Smooth muscle cell (in vitro differentiated cells): Measurements from ENCODE around the gene ZXDC. TPM values are rescaled to one million over a fixed set of nuclear protein-coding genes. Genes with fewer than 3 reads are reported as not detected.

Source experiments
- DNase-seq: peaks from one replicate; lab custom pipeline; 2025; ENCODE audit not compliant: unreplicated experiment; lab: John Stamatoyannopoulos, UW
- H2AFZ ChIP-seq: fragments of 200-600 bp; sonication (generic); 2 replicates; pipeline ENCODE4 v1.6.0; 2016; ENCODE audit warnings: antibody characterized with exemption, low read depth, mild to moderate bottlenecking
- H3F3A ChIP-seq: fragments of 200-600 bp; sonication (generic); 2 replicates; pipeline ENCODE4 v1.6.0; 2017; ENCODE audit warnings: antibody characterized with exemption, low read depth
- H3K27ac ChIP-seq: fragments of 200-600 bp; sonication (generic); 2 replicates; pipeline ENCODE4 v1.5.1; 2016; ENCODE audit warnings: low read depth, mild to moderate bottlenecking
- H3K27me3 ChIP-seq: fragments of 200-600 bp; sonication (generic); 2 replicates; pipeline ENCODE4 v1.6.1; 2016; ENCODE audit warnings: low read depth, mild to moderate bottlenecking
- H3K36me3 ChIP-seq: fragments of 200-600 bp; sonication (generic); 2 replicates; pipeline ENCODE4 v1.5.1; 2016; ENCODE audit warnings: low read depth
- H3K4me1 ChIP-seq: fragments of 200-600 bp; sonication (generic); 2 replicates; pipeline ENCODE4 v1.5.1; 2016; ENCODE audit warnings: low read depth
- H3K4me2 ChIP-seq: fragments of 200-600 bp; sonication (generic); 2 replicates; pipeline ENCODE4 v1.6.0; 2016; ENCODE audit warnings: mild to moderate bottlenecking
- H3K4me3 ChIP-seq: fragments of 200-600 bp; sonication (generic); 2 replicates; pipeline ENCODE4 v1.5.1; 2016; ENCODE audit warnings: mild to moderate bottlenecking
- H3K79me2 ChIP-seq: fragments of 200-600 bp; sonication (generic); 2 replicates; pipeline ENCODE4 v1.6.0; 2016; ENCODE audit warnings: low read depth, mild to moderate bottlenecking
- H3K9ac ChIP-seq: fragments of 200-600 bp; sonication (generic); 2 replicates; pipeline ENCODE4 v1.6.0; 2016; ENCODE audit warnings: low read depth
- H3K9me3 ChIP-seq: fragments of 200-600 bp; sonication (generic); replicated peaks from 2 replicates; pipeline ENCODE4 v1.5.1; 2016; ENCODE audit warnings: low read depth
- H4K20me1 ChIP-seq: fragments of 200-600 bp; sonication (generic); 2 replicates; pipeline ENCODE4 v1.6.0; 2016; ENCODE audit warnings: low read depth
- WGBS: methylation state at CpG from one replicate; pipeline ENCODE4 v1.1.7; 2016; ENCODE audit warnings: low lambda C conversion rate; 5-methylcytosine and 5-hydroxymethylcytosine counted together
- polyA plus RNA-seq: library from polyadenylated mRNA; unstranded; fragments of >200 nt; fragmentation: Nextera tagmentation; extraction: Ambion mirVana; gene quantifications from 2 replicates; pipeline ENCODE4 v1.2.1, GENCODE V29; 2016
- total RNA-seq: library from RNA; depleted of rRNA; stranded (reverse); fragments of >200 nt; gene quantifications from 2 replicates; pipeline ENCODE4 v1.2.3, GENCODE V29; 2014
- TF ChIP-seq, protein P1 (sequence below): fragments of 200-600 bp; sonication (generic); IDR thresholded peaks from 2 replicates; pipeline ENCODE4 v1.5.1; 2017; ENCODE audit warnings: borderline replicate concordance, mild to moderate bottlenecking, antibody characterized with exemption; ENCODE audit not compliant: insufficient read depth, poor library complexity, severe bottlenecking

ZXDC gene
- total and polyA plus RNA-seq, 2 experiments from 2014 or later = 9.2 to 20.4 TPM

- no peak overlapping the region for H3K4me3 ChIP-seq
- no peaks in the 10 kb centered on the region for H3K36me3 ChIP-seq
- H3K27ac ChIP-seq = no peak overlapping the region
- H3K79me2 ChIP-seq = no peaks in the 10 kb centered on the region
- H3K4me1 ChIP-seq = no peaks in the 10 kb centered on the region
- no peaks in the 10 kb centered on the region for H3K27me3 ChIP-seq
- TF ChIP-seq, protein P1, sequence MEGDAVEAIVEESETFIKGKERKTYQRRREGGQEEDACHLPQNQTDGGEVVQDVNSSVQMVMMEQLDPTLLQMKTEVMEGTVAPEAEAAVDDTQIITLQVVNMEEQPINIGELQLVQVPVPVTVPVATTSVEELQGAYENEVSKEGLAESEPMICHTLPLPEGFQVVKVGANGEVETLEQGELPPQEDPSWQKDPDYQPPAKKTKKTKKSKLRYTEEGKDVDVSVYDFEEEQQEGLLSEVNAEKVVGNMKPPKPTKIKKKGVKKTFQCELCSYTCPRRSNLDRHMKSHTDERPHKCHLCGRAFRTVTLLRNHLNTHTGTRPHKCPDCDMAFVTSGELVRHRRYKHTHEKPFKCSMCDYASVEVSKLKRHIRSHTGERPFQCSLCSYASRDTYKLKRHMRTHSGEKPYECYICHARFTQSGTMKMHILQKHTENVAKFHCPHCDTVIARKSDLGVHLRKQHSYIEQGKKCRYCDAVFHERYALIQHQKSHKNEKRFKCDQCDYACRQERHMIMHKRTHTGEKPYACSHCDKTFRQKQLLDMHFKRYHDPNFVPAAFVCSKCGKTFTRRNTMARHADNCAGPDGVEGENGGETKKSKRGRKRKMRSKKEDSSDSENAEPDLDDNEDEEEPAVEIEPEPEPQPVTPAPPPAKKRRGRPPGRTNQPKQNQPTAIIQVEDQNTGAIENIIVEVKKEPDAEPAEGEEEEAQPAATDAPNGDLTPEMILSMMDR = no peak
- H3F3A ChIP-seq = no peaks in the 10 kb centered on the region
- 96% methylated on average over 17 of the region's 17 CpGs for WGBS
- H4K20me1 ChIP-seq = peaks cover 7% of the 10 kb centered on the region
- DNase-seq = no peak
- no peak overlapping the region for H3K4me2 ChIP-seq
- H3K9me3 ChIP-seq = no peaks in the 10 kb centered on the region
- H2AFZ ChIP-seq = no peak overlapping the region
- no peak overlapping the region for H3K9ac ChIP-seq
These were observed 27.4 kb downstream of the ZXDC start for GRCh38 chr3:126448136-126448892.

DNA sequence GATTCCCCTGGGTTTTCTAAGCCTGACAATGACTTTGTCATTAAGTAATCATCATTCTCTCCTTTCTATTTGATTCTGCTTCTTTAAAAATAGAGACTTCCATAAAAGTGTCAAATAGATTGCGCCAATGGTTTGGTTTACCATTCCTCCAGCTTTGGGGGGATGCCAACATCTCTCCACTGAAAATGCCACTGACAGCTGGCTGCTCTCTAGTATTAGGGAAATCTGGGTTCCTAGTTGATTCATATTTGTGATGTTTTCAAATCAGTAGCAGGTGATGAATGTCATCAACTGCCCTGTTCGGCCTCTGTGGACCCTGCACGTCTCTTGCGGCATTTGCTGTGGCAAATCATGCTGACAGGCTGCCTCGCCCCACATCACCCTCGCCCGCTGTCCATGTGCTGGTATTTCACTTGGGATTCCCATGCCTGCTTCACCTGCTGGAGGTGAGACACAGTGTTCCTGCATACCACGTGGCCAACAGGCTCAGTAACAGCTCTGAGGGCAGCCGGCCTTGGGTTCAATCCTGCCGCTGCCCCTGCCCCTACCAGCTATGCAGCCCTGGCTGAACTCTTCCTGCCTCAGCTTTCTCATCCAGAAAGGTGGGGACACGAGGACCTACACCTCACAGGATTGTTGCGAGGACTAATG, 28.1 kb downstream of the ZXDC start:
- H3K79me2 ChIP-seq = no peaks in the 10 kb centered on the region
- no peak overlapping the region for H3K27ac ChIP-seq
- no peaks in the 10 kb centered on the region for H3K4me1 ChIP-seq
- H3K9ac ChIP-seq = no peak overlapping the region
- H3K9me3 ChIP-seq = no peaks in the 10 kb centered on the region
- no peaks in the 10 kb centered on the region for H3K36me3 ChIP-seq
- no peak overlapping the region for H2AFZ ChIP-seq
- 91% methylated on average over 12 of the region's 12 CpGs for WGBS
- peaks cover 5% of the 10 kb centered on the region for H4K20me1 ChIP-seq
- H3K27me3 ChIP-seq = no peaks in the 10 kb centered on the region
- no peak overlapping the region for H3K4me2 ChIP-seq
- TF ChIP-seq, protein P1 = no peak
- no peaks in the 10 kb centered on the region for H3F3A ChIP-seq
- no peak overlapping the region for H3K4me3 ChIP-seq
- DNase-seq = no peak

GRCh38 chr3:126446791-126447190, 28.9 kb downstream of the ZXDC start:
- no peaks in the 10 kb centered on the region for H3K27me3 ChIP-seq
- no peak overlapping the region for H3K9ac ChIP-seq
- no peak overlapping the region for H3K4me3 ChIP-seq

More at GRCh38 chr3:126446791-126447190, 28.9 kb downstream of the ZXDC start:
- H4K20me1 ChIP-seq = peaks cover 5% of the 10 kb centered on the region
- no peak overlapping the region for H2AFZ ChIP-seq
- no peaks in the 10 kb centered on the region for H3K36me3 ChIP-seq
- TF ChIP-seq, protein P1 = no peak
- no peak overlapping the region for H3K4me2 ChIP-seq
- 78% methylated on average over 2 of the region's 2 CpGs for WGBS
- no peaks in the 10 kb centered on the region for H3K4me1 ChIP-seq
- H3K27ac ChIP-seq = no peak overlapping the region
- DNase-seq = no peak
- no peaks in the 10 kb centered on the region for H3K79me2 ChIP-seq
- no peaks in the 10 kb centered on the region for H3F3A ChIP-seq
- H3K9me3 ChIP-seq = no peaks in the 10 kb centered on the region
